ENCODE measurements around the gene SERTAD2. TPM values are rescaled to one million over a fixed set of nuclear protein-coding genes. Genes with fewer than 3 reads are reported as not detected.

Gene SERTAD2
- total and polyA plus RNA-seq, 2 of the 4 experiments (the other 2 are of a cell fraction) = 5.0 to 11.0 TPM

GRCh38 chr2:64634345-64635267 lies 19.1 kb downstream of the SERTAD2 start:
- Histone ChIP-seq H3K27ac (ENCODE audit: insufficient read depth, low read length) (no peak overlapping the region), H3K18ac (ENCODE audit: low read depth, low read length) (no peak overlapping the region; the same call in 1 of the 2 replicates), H3K27me3 (ENCODE audit: control insufficient read depth, insufficient read depth, low read length) (no peaks in the 10 kb centered on the region), H2AK9ac (replicated peaks; ENCODE audit: low read depth, low read length, poor library complexity) (no peak overlapping the region), H2AFZ (replicated peaks; ENCODE audit: low read length, poor library complexity) (no peak overlapping the region), H2BK5ac (ENCODE audit: low read depth, low read length, poor library complexity, severe bottlenecking) (no peak overlapping the region), H3K23ac (ENCODE audit: low read depth, low read length) (no peak overlapping the region), H2BK20ac (ENCODE audit: low read depth, low read length) (no peak overlapping the region), H2AK5ac (ENCODE audit: low read depth, low read length) (no peak overlapping the region), H3K4me2 (ENCODE audit: low read depth, low read length) (no peak overlapping the region; the same call in 1 of the 2 replicates), H3K4me1 (ENCODE audit: control insufficient read depth, insufficient read depth, low read length) (peaks cover 10% of the 10 kb centered on the region), H4K91ac (ENCODE audit: insufficient read depth, low read depth, low read length) (no peak overlapping the region), H3K9me3 (ENCODE audit: control insufficient read depth, insufficient read depth, low read length) (no peaks in the 10 kb centered on the region), H3K9me1 (ENCODE audit: insufficient read depth, low read length) (peaks cover 19% of the 10 kb centered on the region), H3K4ac (ENCODE audit: low read depth, low read length) (no peak overlapping the region), H4K20me1 (ENCODE audit: insufficient read depth, low read length) (peaks cover 47% of the 10 kb centered on the region), H2BK120ac (ENCODE audit: low read depth, low read length) (no peak overlapping the region), H3K79me1 (ENCODE audit: low read depth in 1 of 2, low read length in 2 of 2) (peaks cover 27 to 54% of the 10 kb centered on the region in 2 experiments), H3K14ac (replicated peaks; ENCODE audit: low read depth, low read length) (no peak overlapping the region), H3K9ac (ENCODE audit: low read depth, low read length) (no peak overlapping the region), H4K5ac (ENCODE audit: low read depth, low read length) (no peak overlapping the region), H4K8ac (ENCODE audit: low read depth in 2 of 2, low read length in 2 of 2) (no peak overlapping the region), H3K36me3 (ENCODE audit: control insufficient read depth, insufficient read depth, low read length) (peaks cover 18% of the 10 kb centered on the region), H2BK15ac (ENCODE audit: low read depth, low read length) (no peak overlapping the region), H3K4me3 (ENCODE audit: insufficient read depth, low read depth, low read length) (no peak overlapping the region), H3K56ac (ENCODE audit: extremely low read depth, insufficient read depth, low read length) (no peak overlapping the region)
- ATAC-seq (ENCODE audit: low read depth) = peak; percentile 60
- CTCF ChIA-PET = interaction anchor here (1.6 kb wide), 1 partner anchor 12 kb away, joined by 8 read pairs; no protein-coding TSS in a partner anchor
- dilution Hi-C loops (cut with HindIII; ENCODE audit: low sequenced_read_pairs, unreplicated experiment) (no loop called here), in situ Hi-C loops (cut with MboI; ENCODE audit: low sequenced_read_pairs) (loop anchor here (5.0 kb wide), 1 partner anchor 228 kb away; no protein-coding TSS in a partner anchor), intact Hi-C loops (cut with micrococcal nuclease) (no loop called here)
- DNase-seq = peak; percentile 72
- TF ChIP-seq USF2 (IDR thresholded peaks at IDR 0.05; ENCODE audit: low read depth, low read length) = no peak
- TF ChIP-seq NFE2L2 (IDR thresholded peaks at IDR 0.05; ENCODE audit: low read depth, low read length) = no peak
- no peak for TF ChIP-seq POLR2A (IDR thresholded peaks at IDR 0.05; ENCODE audit: low read depth, low read length)
- TF ChIP-seq CEBPB (IDR thresholded peaks at IDR 0.05; ENCODE audit: low read depth, low read length) = 0 out of 2 replicates have a peak, but pooled peaks have one; percentile 29
- TF ChIP-seq BHLHE40 (IDR thresholded peaks at IDR 0.05; ENCODE audit: low read depth, low read length) = no peak
- TF ChIP-seq SMC3 (IDR thresholded peaks at IDR 0.05; ENCODE audit: low read depth, low read length) = no peak
- TF ChIP-seq CHD1 (IDR thresholded peaks at IDR 0.05; ENCODE audit: low read depth, low read length) = no peak
- TF ChIP-seq MAFK (IDR thresholded peaks at IDR 0.05; ENCODE audit: low read depth, low read length) = peak; percentile 40; the same call in 1 of the 2 replicates
- no peak for TF ChIP-seq ELK1 (IDR thresholded peaks at IDR 0.05; ENCODE audit: borderline replicate concordance, low read depth, low read length)
- TF ChIP-seq CTCF (conservative IDR thresholded peaks at IDR 0.05; ENCODE audit: low read depth, low read length) = no peak
- TF ChIP-seq MAZ (IDR thresholded peaks at IDR 0.05; ENCODE audit: borderline replicate concordance, low read depth, low read length) = no peak
- TF ChIP-seq RAD21 (IDR thresholded peaks at IDR 0.05; ENCODE audit: low read length) = no peak
- TF ChIP-seq RFX5 (IDR thresholded peaks at IDR 0.05; ENCODE audit: low read depth, low read length) = no peak
- TF ChIP-seq RCOR1 (IDR thresholded peaks at IDR 0.05; ENCODE audit: insufficient replicate concordance, low read length) = no peak
- BruUV-seq (replicated peaks) = no TSS peak
- POLR2A ChIA-PET (ENCODE audit: unreplicated experiment) = no interaction called here
- no CpG with 5 or more reads among the region's 11 CpGs for WGBS, 2 experiments (ENCODE audit: extremely low coverage in 2 of 2, insufficient read length in 1 of 2)
